Measurements from ENCODE around the gene C2orf49. TPM values are rescaled to one million over a fixed set of nuclear protein-coding genes. Genes with fewer than 3 reads are reported as not detected.
"Not testable (repeated sequence)": the region's sequence is repeated elsewhere in the genome, so short reads cannot be mapped to it uniquely, and the experiment has no call there.

The C2orf49 gene
- total and polyA plus RNA-seq, 9 of the 15 experiments (the other 6 are each of a cell fraction or from before 2014, with no cell fraction given): 17.9 to 38.2 (median 25.6) TPM

GRCh38 chr2:105325389-105325963 is 11.9 kb upstream of the C2orf49 start (continued):
- no peak for TF ChIP-seq U2AF2 (optimal IDR thresholded peaks at IDR 0.05; ENCODE audit: low read depth, low read length)

- H3K4me2 ChIP-seq (ENCODE audit: insufficient read depth, low read length); CTCF ChIA-PET (ENCODE audit: low intra/inter-chr PET ratio); H3K9me1 ChIP-seq (ENCODE audit: control insufficient read depth, insufficient read depth, low read length); DNase-seq (ENCODE audit: extremely low read depth in 1 of 4, low spot score in 3 of 4); in situ Hi-C loops (cut with MboI); H2AFZ ChIP-seq (ENCODE audit: low read depth, low read length); H3K27me3 ChIP-seq (ENCODE audit: control insufficient read depth in 2 of 2, insufficient read depth in 2 of 2, low read length in 2 of 2); BruUV-seq (replicated peaks); intact Hi-C loops (cut with micrococcal nuclease); H3K4me3 ChIP-seq; ATAC-seq; H4K20me1 ChIP-seq (replicated peaks; ENCODE audit: control insufficient read depth, insufficient read depth, low read length); H3K27ac ChIP-seq (ENCODE audit: extremely low read depth, low read depth, low read length); H3K9ac ChIP-seq (ENCODE audit: insufficient read depth in 1 of 2, low read depth in 2 of 2, low read length in 2 of 2); H3K9me3 ChIP-seq (replicated peaks; ENCODE audit: control insufficient read depth, insufficient read depth, low read depth, low read length); FAIRE-seq: not testable (repeated sequence)
- WGBS (ENCODE audit: insufficient coverage, low coverage, missing lambda C conversion rate): 69% methylated on average over 3 of the region's 3 CpGs
- POLR2A ChIA-PET: interaction anchor here (0.6 to 0.8 kb wide), 2 partner anchors 34 to 213 kb away, joined by 3 to 4 read pairs; no protein-coding TSS in a partner anchor
- Histone ChIP-seq H3K79me2 (ENCODE audit: control insufficient read depth, insufficient read depth, low read length) (peaks cover 79% of the 10 kb centered on the region), H3K36me3 (ENCODE audit: control insufficient read depth, insufficient read depth, low read length) (peaks cover 26% of the 10 kb centered on the region; the same call in 2 of the 3 replicates), H3K4me1 (replicated peaks in 1 of 2; ENCODE audit: control insufficient read depth in 2 of 2, insufficient read depth in 2 of 2, low read length in 2 of 2) (peaks cover 17 to 34% of the 10 kb centered on the region in 2 experiments)
- peak; percentile 27 for TF ChIP-seq RBM25 (IDR thresholded peaks at IDR 0.05; ENCODE audit: low read depth, low read length, severe bottlenecking)
Observed at GRCh38 chr2:105327271-105327670, 10.1 kb upstream of the C2orf49 start.

DNA sequence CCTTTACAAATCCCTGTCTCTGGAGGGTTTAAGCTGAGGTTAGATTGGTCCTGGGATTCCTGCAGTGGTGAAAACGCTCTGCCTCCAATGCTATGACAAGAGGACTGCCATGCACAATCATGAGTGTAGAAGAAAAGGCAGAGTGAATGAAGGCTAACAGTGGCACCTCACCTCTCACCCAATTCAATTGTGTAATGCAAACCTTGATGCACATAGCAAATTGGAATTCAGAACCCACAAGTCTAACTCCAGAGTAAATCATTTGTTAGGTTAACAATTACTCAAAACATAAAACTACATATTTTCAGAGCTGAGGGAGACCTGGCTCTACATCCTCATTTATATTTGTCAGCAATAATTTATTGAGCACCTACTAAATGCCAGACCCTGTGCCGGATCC is 9.7 kb upstream of the C2orf49 start:
- ChIA-PET POLR2A (interaction anchor here (0.5 to 3.5 kb wide), 3 partner anchors 9 to 453 kb away, joined by 3 to 20 read pairs (median 4); no protein-coding TSS in a partner anchor), CTCF (ENCODE audit: low intra/inter-chr PET ratio) (no interaction called here)
- Histone ChIP-seq H3K4me3 (no peak overlapping the region), H3K36me3 (ENCODE audit: control insufficient read depth, insufficient read depth, low read length) (peaks cover 23% of the 10 kb centered on the region; the same call in 2 of the 3 replicates), H3K9me3 (replicated peaks; ENCODE audit: control insufficient read depth, insufficient read depth, low read depth, low read length) (no peaks in the 10 kb centered on the region), H3K9ac (ENCODE audit: insufficient read depth in 1 of 2, low read depth in 2 of 2, low read length in 2 of 2) (no peak overlapping the region), H2AFZ (ENCODE audit: low read depth, low read length) (no peak overlapping the region), H3K27ac (ENCODE audit: extremely low read depth, low read depth, low read length) (no peak overlapping the region), H3K4me2 (ENCODE audit: insufficient read depth, low read length) (no peak overlapping the region), H3K4me1 (replicated peaks in 1 of 2; ENCODE audit: control insufficient read depth in 2 of 2, insufficient read depth in 2 of 2, low read length in 2 of 2) (peaks cover 17 to 34% of the 10 kb centered on the region in 2 experiments), H3K9me1 (ENCODE audit: control insufficient read depth, insufficient read depth, low read length) (peaks cover 3% of the 10 kb centered on the region), H4K20me1 (replicated peaks; ENCODE audit: control insufficient read depth, insufficient read depth, low read length) (0 out of 2 replicates have a peak, but pooled peaks cover 7% of the 10 kb centered on the region), H3K27me3 (ENCODE audit: control insufficient read depth in 2 of 2, insufficient read depth in 2 of 2, low read length in 2 of 2) (no peaks in the 10 kb centered on the region), H3K79me2 (ENCODE audit: control insufficient read depth, insufficient read depth, low read length) (peaks cover 75% of the 10 kb centered on the region)
- BruUV-seq (replicated peaks): no TSS peak
- no peak for DNase-seq (ENCODE audit: extremely low read depth in 1 of 4, low spot score in 3 of 4)
- FAIRE-seq: no peak
- TF ChIP-seq C11orf30 (IDR thresholded peaks at IDR 0.05; ENCODE audit: low read depth): 0 out of 2 replicates have a peak, but pooled peaks have one; percentile 6
- TF ChIP-seq U2AF2 (optimal IDR thresholded peaks at IDR 0.05; ENCODE audit: low read depth, low read length): no peak
- TF ChIP-seq ZNF316 (IDR thresholded peaks at IDR 0.05): peak; percentile 51
- in situ Hi-C loops (cut with MboI) (no loop called here), intact Hi-C loops (cut with micrococcal nuclease) (no loop called here)
- ATAC-seq: no peak
- 64% methylated on average over 2 of the region's 2 CpGs for WGBS (ENCODE audit: insufficient coverage, low coverage, missing lambda C conversion rate)

Measured in K562 (cell line).